Stomach (tissue), 9 donors: Measurements from ENCODE around the gene MIPOL1. TPM values are rescaled to one million over a fixed set of nuclear protein-coding genes. Genes with fewer than 3 reads are reported as not detected.

Experiments used
- DNase-seq, 2 donors: peaks; one replicate each; pipeline versions ENCODE4 v3.0.0 to v3.0.0-alpha.2; 2013 to 2019
- H3K27ac ChIP-seq, 5 donors: fragments of 200-600 bp in 4 of 5; sonication (generic) in 4 of 5; one replicate each; pipeline ENCODE4 v1.5.1; 2013 to 2019; ENCODE audit warnings: mild to moderate bottlenecking in 1 of 5, moderate library complexity in 1 of 5
- H3K27me3 ChIP-seq, 3 donors: fragments of 200-600 bp; sonication (generic); one replicate each; pipeline ENCODE4 v1.5.1; 2017 to 2019; ENCODE audit warnings: mixed run types in 1 of 3
- H3K36me3 ChIP-seq, 4 donors: fragments of 200-600 bp; sonication (generic); 1 replicate in 3 of 4; 2 replicates in 1 of 4; pipeline ENCODE4 v1.5.1; 2016 to 2019
- H3K4me1 ChIP-seq, 4 donors: fragments of 200-600 bp; sonication (generic); one replicate each; pipeline ENCODE4 v1.5.1; 2016 to 2019
- H3K4me3 ChIP-seq, 4 donors: fragments of 200-600 bp; sonication (generic) in 3 of 4; one replicate each; pipeline ENCODE4 v1.5.1; 2016 to 2019; ENCODE audit warnings: mild to moderate bottlenecking in 1 of 4
- H3K9me3 ChIP-seq, 4 donors: fragments of 200-600 bp; sonication (generic); one replicate each; pipeline ENCODE4 v1.5.1; 2016 to 2019
- EP300 ChIP-seq: sonication (generic); formaldehyde crosslinking; IDR thresholded peaks from one replicate; pipeline ENCODE4 v1.6.1; 2017; ENCODE audit warnings: antibody characterized with exemption
- POLR2A ChIP-seq, 4 donors: fragments of 450-650 bp; IDR thresholded peaks; one replicate each; pipeline ENCODE4 v1.6.1; 2016; ENCODE audit warnings: antibody characterized with exemption in 4 of 4, control low read depth in 2 of 4, mild to moderate bottlenecking in 1 of 4, moderate library complexity in 1 of 4
- POLR2AphosphoS5 ChIP-seq, 3 donors: sonication (generic); formaldehyde crosslinking; IDR thresholded peaks; one replicate each; pipeline ENCODE4 v1.6.1; 2016; ENCODE audit warnings: antibody characterized with exemption in 3 of 3
- WGBS, 5 donors: extraction: QIAGEN DNeasy Blood & Tissue Kit in 3 of 5; methylation state at CpG; one replicate each; pipeline versions ENCODE4 v1.1.5 to v1.1.7; 2013 to 2018; 5-methylcytosine and 5-hydroxymethylcytosine counted together
- intact Hi-C: fragments of 100-400 bp; cut with DNase I; formaldehyde crosslinking; loops from one replicate; pipeline ENCODE4 v1.15.1; 2023; ENCODE audit warnings: low total_unique reads
- polyA plus RNA-seq, 3 donors: library from polyadenylated mRNA; stranded (reverse); fragments of 200-250 nt; gene quantifications; one replicate each; pipeline ENCODE4 v1.2.3, GENCODE V29; 2013
- total RNA-seq, 5 donors: library from RNA; depleted of rRNA; stranded (reverse); fragments of >200 nt; gene quantifications; one replicate each; pipeline versions ENCODE4 v1.1.0 to v1.2.3, GENCODE V29; 2014 to 2016
- TF ChIP-seq, protein P1 (sequence below), 7 experiments: fragments of 450-650 bp in 4 of 7; fragments of 200-600 bp in 3 of 7; sonication (generic) in 3 of 7; IDR thresholded peaks; one replicate each; pipeline ENCODE4 v1.5.1; 2016 to 2019; ENCODE audit warnings: antibody characterized with exemption in 7 of 7, control low read depth in 2 of 7, mild to moderate bottlenecking in 1 of 7
- donor health status: healthy with polysubstance abuse.
- donor health status: Bipolar disorder and iron deficiency.
- donor health status: healthy.

MIPOL1 gene
- total and polyA plus RNA-seq, 8 donors: 2.2 to 133 (median 15.8) TPM

DNA sequence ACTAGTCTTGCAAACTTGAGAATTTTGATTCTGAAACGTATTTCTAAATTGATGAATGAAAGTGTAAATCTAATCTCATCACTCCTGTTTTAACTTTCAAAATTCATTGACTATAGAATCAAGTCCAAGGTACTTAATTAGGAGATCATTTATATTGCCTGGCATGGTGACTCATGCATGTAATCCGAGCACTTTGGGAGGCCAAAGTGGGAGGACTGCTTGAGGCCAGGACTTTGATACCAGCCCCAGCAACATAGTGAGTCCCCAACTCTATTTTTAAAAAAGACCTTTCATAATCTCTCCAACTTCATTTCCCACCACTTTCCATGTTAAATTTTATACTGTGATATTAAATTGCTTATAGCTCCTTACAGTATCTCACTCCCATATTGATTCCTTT, 3.0 kb upstream of the MIPOL1 start:
- intact Hi-C loops: no loop called here
- Histone ChIP-seq H3K9me3 (no peaks in the 10 kb centered on the region), H3K4me1 (peaks cover 5 to 34% (median 22%) of the 10 kb centered on the region in 4 donors), H3K4me3 (no peak overlapping the region), H3K36me3 (no peaks in the 10 kb centered on the region), H3K27me3 (no peaks in the 10 kb centered on the region), H3K27ac (no peak overlapping the region)
- TF ChIP-seq POLR2A (IDR thresholded peaks at IDR 0.05): no peak
- TF ChIP-seq POLR2AphosphoS5 (IDR thresholded peaks at IDR 0.05): no peak
- TF ChIP-seq, protein P1, sequence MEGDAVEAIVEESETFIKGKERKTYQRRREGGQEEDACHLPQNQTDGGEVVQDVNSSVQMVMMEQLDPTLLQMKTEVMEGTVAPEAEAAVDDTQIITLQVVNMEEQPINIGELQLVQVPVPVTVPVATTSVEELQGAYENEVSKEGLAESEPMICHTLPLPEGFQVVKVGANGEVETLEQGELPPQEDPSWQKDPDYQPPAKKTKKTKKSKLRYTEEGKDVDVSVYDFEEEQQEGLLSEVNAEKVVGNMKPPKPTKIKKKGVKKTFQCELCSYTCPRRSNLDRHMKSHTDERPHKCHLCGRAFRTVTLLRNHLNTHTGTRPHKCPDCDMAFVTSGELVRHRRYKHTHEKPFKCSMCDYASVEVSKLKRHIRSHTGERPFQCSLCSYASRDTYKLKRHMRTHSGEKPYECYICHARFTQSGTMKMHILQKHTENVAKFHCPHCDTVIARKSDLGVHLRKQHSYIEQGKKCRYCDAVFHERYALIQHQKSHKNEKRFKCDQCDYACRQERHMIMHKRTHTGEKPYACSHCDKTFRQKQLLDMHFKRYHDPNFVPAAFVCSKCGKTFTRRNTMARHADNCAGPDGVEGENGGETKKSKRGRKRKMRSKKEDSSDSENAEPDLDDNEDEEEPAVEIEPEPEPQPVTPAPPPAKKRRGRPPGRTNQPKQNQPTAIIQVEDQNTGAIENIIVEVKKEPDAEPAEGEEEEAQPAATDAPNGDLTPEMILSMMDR (IDR thresholded peaks at IDR 0.05): no peak
- TF ChIP-seq EP300: no peak
- whole genome bisulfite sequencing, 5 donors: 76 to 96% (median 85%) methylated on average over 2 of the region's 2 CpGs
- no peak for DNase-seq

DNA sequence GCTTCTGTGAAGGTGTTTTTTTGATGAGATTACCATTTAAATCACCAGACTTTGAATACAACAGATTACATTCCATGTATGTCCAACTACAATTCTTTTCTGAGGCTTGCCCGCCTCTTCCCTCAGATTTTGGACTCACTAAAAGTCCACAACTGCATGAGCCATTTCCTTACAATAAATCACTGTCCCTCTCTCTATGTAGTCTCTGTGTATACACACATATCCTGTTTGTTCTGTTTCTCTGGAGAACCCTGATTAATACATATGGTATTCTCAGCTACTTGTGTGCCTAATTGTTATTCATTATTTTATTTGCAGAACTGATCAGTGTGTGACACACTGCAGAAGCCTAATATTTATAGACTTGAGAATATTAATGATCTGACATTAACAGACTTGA, 2.4 kb upstream of the MIPOL1 start:
- 47 to 72% (median 70%) methylated on average over 1 of the region's 1 CpG for WGBS, 5 donors
- intact Hi-C loops: no loop called here
- TF ChIP-seq, protein P1 (IDR thresholded peaks at IDR 0.05): no peak
- TF ChIP-seq POLR2AphosphoS5 (IDR thresholded peaks at IDR 0.05) (no peak), POLR2A (IDR thresholded peaks at IDR 0.05) (no peak), EP300 (no peak)
- H3K4me3 ChIP-seq: no peak overlapping the region
- no peak for DNase-seq
- peaks cover 5 to 40% (median 26%) of the 10 kb centered on the region in 4 donors for H3K4me1 ChIP-seq
- H3K36me3 ChIP-seq: no peaks in the 10 kb centered on the region
- H3K9me3 ChIP-seq: no peaks in the 10 kb centered on the region
- H3K27me3 ChIP-seq: no peaks in the 10 kb centered on the region
- H3K27ac ChIP-seq: no peak overlapping the region

DNA sequence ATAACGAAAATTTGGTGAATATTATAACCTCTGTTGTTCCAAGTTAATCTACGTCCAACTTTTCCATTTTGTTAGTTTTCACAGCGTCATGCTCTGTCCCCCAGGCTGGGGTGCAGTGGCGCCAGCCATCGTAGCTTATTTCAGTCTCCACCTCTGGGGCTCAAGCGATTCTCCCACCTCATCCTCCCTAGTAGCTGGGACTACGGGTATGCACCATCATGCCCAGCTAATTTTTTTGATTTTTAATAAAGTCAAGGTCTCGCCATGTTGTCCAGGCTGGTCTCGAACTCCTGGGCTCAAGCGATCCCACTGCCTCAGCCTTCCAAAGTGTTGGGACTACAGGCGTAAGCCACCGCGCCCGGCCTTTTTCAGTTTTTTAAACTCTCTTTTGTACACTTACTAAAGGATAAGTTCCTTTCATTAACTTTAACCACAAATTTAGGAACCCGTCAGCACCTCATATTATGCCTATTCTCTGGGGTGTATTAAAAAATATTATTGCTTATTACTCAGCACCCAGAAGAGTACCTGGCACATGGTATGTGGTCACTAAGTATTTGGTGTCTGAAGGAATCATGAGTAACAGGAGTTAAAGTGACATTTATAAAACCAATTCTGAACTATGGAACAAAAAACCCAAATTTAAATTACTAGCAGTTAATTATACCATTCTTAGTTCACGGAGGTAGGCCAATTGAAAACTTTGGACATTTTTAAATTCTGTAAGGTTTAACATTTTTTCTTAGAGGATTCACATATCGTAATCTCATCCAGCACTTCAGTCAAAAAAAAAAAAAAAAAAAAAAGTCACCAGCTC, 925 bp upstream of the MIPOL1 start:
- Histone ChIP-seq H3K36me3 (no peaks in the 10 kb centered on the region), H3K27me3 (no peaks in the 10 kb centered on the region), H3K4me3 (peak overlapping the region; percentile 56 to 69 (median 64)), H3K4me1 (peaks cover 5 to 42% (median 26%) of the 10 kb centered on the region in 4 donors), H3K9me3 (no peaks in the 10 kb centered on the region), H3K27ac (peak overlapping the region; percentile 56 to 92 (median 87))
- 81 to 87% (median 85%) methylated on average over 17 of the region's 17 CpGs for WGBS, 5 donors
- DNase-seq: no peak
- TF ChIP-seq EP300: no peak
- TF ChIP-seq, protein P1 (IDR thresholded peaks at IDR 0.05): no peak
- no peak for TF ChIP-seq POLR2AphosphoS5 (IDR thresholded peaks at IDR 0.05)
- no peak for TF ChIP-seq POLR2A (IDR thresholded peaks at IDR 0.05)
- intact Hi-C loops: no loop called here

DNA sequence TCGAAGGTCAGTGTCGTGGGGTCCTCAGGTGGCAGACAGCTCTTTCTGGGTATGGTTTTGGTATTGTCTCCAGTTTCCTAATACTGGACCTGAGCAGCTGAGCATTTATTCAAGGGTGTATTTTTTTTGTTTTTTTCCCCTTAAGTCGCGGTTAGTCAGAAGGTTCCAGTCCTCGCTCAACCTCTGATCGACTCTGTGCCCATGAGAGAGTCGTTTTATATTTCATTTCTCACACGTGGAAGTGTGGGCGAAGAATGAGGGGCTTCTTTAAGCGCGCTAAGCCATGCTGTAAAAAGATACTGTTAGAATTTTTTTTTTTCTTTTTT, 499 bp downstream of the MIPOL1 start:
- no peak for DNase-seq
- Histone ChIP-seq H3K36me3 (no peaks in the 10 kb centered on the region), H3K4me3 (peak overlapping the region; percentile 56 to 69 (median 64)), H3K4me1 (peaks cover 5 to 50% (median 32%) of the 10 kb centered on the region in 4 donors), H3K27me3 (no peaks in the 10 kb centered on the region), H3K27ac (peak overlapping the region; percentile 86 to 93 (median 88)), H3K9me3 (no peaks in the 10 kb centered on the region)
- intact Hi-C loops: no loop called here
- WGBS, 5 donors: 6 to 18% (median 6%) methylated on average over 10 to 11 of the region's 11 CpGs
- TF ChIP-seq EP300: no peak
- TF ChIP-seq, protein P1 (IDR thresholded peaks at IDR 0.05): peak in 1 of 7 experiments; percentile 47
